Kasumi-1 (cell line): ENCODE data around the gene LAMB4.

Source experiments
- DNase-seq, 2 experiments: peaks; one replicate each; lab custom pipeline; 2025; lab: John Stamatoyannopoulos, UW

LAMB4 gene

DNA sequence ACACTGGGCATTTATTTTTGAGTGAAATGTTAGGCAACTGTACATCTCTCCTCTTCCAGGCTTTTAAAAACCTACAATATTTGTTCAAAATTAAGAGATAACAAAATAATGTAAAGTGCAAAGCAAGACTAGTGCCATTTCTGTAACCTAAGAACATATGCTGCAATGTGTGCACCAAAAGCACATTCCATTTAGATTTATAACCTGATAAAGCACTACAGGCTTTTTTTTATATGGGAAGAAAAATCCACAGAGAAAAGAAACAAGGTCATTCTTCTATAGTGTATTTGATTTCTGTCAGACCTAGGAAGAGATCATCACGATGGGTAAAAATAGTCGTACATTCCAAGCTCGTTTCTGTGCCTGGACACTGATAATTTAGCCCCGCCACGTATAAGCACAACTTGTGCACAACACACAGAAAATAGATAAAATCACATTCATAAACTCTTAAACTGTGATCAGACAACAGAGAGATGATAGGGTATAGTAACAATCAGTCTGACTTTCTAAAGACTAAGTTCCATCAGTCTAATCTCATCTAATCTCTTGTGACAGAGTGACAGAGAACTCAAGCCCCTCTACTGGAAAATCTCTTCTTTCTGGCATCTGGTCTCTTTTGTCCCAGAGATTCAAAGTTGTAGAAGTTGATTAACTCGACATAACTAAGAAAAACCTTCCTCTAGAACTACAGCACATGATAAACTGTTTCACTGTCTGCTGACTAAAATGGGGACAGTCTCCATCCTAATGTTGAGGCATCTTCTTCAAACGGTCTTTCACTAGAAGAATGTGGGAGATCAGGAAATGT, 133.9 kb downstream of the LAMB4 start:
- DNase-seq, result no peak

DNA sequence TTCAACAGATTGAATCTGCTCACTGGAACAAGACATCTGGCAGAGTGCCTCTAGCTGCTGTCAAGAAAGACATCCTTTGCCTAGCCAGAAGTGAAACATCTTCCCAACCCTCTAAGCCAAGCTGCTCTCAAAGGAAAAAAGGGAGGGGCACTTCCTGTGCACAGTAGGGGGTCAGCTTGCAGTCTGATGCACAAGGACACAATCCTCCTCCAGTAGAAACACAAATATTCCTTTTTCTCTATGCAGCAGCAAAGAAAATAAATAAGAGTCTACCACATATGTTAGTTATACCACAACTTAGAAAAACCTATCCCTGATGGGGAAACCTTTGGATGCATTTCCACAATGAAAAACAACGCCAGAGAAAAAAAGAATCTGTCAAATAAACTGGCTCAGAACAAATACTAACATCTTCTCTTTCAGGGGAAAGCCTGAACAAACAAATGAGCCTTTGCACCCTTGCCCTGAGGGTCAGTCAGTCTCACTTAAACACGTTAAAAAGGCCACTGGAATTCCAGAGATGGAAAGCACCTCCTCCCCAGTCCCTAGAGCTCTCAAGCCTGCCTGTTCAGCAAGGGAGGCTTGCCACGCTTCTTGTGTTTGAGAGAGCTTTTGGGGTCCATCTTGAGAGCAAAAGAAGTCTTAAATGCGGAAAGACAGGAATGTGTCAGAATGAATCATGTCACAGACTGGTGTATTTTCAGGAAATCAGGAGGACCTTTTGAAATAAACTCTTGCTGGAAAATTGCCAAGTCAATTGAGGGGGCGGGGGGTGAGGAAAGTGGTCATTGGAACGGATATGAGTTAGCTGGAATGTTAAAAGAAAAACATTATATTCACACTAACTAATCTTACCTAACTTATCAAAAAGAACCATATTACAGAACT, 134.7 kb downstream of the LAMB4 start:
- DNase-seq, result no peak

DNA sequence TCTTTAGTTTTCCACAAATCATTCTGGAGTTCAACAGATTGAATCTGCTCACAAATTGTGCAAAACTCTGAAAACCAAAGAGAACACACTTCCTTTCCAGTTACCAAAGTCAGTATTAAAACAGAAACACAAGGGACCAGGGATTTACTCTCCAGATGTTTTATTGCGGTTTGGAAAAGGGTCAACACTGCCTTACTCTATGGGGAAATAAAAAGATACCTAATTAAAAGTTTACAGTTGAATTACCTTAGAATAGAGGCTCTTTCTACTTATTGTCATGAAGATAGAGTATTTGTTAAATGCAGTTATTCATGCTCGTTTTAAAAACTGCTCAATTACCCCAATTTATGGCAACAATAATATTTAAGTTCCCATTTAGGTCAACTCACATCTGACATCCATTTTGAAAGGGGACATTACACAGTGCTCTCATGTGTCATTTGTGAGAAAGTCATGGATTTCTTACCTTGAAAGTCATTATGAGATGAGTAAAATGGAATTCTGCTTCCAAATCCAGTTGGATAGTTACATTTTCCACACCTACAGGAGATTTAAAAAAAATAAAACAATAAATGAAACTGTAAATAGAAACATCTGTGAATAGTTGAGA, 135.6 kb downstream of the LAMB4 start:
- DNase-seq, result no peak

DNA sequence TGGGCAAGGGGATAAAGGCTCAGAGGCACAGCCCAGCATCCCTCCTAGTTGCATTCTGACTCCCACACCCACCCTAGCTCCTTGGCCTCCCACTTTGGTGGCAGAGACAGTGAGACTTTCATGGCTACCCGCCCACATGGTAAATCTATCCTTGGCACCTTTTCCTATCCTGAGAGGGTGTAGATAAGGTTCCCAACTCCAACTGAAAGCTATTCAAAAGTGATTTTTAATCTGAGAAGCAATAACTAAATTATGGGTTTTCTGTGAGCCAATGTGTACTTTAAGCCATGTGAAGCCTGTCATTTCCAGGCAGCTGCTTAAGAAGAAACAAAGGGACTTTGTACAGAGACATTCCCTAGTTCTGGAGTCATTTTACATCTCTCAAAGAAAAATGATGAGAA, 136.3 kb downstream of the LAMB4 start:
- DNase-seq, result no peak

DNA sequence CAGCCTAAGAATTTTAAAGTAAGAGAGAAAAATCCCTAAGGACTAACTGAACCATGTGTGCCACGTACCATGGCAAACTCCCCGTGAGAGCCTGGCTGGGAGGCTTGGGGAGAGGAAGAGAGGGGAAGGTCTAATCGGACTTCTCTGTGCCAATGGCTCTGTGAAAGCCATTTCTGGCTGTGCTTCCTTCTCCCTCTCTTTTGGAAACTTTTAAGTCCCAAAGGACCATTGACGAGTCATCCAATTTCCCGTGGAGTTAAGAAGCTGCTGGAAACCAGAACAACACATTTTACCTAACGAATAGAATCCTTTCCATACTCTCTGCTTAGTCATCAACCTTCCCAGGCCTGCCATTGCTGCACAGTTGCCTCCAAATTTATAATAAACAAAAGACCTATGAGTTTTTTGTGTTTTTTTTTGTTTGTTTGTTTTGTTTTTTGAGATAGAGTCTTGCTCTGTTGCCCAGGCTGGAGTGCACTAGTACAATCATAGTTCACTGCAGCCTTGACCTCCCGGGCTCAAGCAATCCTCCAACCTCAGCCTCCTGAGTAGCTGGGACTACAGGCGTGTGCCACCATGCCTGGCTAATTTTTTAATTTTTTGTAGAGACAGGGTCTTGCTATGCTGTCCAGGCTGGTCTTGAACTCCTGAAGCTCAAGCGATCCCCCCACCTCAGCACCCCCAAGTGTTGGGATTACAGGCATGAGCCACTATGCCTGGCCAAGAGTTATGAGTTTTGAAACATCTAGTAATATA, 140.4 kb downstream of the LAMB4 start:
- DNase-seq, result no peak

DNA sequence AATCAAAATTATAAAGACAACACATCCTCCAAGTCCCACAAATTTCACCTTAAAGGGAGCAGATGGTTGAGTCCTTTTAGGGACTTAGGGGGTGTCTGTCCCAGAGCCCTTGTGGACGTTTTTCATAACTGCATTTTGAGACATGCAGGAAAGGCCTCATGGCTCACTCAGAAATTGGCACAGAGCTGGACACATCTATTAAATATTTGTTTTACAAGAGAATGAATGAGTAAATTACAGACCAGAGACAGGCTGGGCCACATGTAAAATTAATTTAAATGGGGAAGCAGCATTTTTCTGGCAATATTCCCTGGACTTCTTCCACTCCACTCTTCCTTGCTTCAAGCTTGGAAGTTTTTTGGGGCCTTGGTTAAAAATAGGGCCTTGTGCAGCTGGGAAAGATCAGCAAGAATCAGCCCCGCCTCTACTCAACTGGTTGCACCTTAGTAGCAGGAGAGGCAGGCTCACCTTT, 147.2 kb downstream of the LAMB4 start:
- peak; percentile 6 for DNase-seq

DNA sequence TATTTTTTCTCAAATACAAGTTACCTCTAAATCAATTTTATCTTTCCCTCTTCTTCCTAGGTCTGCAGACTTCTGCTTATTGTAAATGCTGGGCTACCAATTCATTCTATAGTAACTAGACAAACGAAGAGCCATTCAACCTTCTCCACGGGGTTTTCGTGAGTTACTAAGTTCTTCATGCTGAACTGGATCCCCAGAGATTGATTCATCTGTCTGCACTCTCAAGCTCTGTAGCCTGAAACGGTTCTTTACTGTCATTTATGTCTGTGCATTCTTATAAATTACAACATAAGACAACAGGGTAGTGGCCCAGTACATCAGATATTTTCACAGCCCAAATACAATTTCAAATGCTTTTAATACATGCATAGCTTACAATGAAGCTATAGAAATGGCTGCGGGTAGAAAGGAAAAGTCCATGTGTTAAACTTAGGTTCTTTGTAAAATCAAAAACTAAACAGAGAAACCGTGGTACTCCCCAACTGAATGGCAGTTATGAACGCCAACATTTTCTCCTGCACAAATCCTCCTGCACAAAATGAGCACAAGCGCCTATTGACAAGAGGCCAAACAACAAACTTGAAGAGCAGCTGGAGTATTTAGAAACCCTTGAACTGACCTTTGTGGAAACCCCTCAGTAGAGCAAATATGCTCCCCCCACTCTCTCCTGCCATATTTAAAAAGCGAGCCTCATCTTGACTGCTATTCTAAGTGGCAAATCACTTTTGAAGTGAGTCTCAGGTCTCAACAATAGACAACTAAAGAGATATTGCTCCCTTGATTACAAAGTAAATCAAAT, 147.9 kb downstream of the LAMB4 start:
- DNase-seq, result no peak

DNA sequence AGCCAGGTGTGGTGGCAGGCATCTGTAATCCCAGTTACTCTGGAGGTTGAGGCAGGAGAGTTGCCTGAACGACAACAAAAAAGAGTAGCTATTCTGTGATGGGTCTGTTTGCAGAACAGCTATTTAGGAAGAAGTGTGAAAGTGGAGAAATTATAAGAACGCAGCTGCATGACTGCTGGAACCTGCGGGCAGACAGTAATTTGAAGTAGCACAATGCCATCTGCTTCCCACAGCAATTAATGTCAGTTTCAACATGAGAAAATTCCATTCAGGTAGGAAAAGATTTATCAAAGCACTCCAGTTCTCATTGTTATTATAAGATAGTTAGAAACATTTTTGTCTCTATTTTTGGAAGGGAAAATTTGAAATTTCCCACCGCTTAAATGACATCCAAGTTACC, 148.7 kb downstream of the LAMB4 start:
- no peak for DNase-seq

DNA sequence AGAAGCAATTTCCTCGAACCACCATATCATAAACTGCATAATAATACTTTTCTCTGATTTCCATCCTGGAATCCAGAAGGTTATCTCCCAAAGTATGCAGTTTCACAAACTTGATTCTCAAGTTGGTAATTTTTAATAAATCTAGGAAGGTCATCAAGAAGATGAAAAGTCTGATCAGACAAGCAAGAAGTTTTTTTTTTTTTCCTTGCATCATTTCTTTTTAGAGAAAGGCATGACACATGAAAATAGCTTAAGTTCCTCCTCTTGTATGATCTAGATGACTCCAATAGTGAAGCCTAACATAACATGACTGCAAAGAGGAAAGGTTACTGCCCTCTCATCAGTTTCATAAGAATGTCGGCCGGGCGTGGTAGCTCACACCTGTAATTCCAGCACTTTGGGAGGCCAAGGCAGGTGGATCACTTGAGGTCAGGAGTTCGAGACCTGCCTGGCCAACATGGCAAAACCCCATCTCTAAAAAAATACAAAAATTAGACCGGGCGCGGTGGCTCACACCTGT, 149.4 kb downstream of the LAMB4 start:
- no peak for DNase-seq

DNA sequence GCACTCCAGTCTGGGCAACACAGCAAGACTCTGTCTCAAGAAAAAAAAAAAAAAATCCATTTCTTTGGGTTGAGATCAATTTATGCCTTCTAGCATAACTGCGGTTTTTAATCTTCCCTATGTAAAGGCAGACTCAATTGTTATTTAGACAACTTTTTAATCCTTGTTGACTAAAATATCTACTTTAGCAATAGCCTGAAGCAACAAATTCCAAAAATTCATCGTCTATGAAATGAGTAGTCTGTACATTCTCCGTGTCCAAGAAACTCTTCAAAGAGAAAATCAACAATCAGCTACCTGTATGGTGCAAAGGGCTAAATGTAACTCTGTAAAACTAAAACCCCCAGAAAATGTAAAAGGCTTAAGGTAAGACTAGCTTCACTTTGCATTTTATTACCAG, 150.0 kb downstream of the LAMB4 start:
- no peak for DNase-seq

DNA sequence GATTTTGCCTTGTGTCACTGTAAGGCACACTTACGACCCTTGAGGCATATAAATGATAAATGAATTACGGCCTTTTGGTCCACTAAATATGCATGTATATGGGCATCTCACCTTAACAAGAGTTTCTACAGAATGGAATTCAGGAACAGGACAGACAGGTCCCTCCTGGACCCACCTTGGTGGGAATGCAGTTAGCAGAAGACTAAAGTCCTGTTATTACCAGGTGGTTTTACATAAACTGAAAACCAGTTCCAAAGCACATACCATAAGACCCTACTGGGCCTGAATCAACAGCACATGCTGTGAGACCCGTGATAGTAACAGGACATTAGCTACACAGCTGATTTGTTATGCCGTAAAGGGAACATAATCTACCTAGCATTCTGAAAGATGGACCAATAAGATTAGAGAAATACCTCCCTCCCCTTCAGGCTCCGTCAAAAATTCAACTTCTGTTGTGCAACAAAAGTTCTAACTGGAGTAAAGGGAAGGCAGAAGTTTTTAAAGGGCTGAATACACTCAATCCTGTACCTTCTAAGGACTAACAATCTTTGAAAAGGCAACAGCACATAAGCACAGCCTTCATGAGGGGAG, 151.2 kb downstream of the LAMB4 start:
- DNase-seq, result no peak

DNA sequence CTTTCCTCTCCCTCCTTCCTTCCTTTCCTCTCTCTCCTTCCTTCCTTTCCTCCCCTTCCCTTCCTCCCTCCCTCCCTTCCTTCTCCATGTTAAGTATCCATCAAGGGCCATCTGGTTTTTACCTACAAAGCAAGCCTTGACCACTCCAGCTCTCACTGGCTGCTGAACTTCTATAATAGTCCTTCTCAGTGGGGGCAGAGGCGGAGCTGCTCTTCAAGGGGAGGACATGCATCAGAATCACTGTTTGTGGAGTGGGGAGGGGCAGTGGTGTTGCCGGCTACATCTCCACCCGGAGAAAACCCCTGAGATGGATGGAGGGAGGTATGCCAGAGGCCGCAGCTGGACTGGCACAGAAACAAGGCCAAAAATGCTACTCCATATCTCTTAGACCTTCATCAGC, 153.1 kb downstream of the LAMB4 start:
- DNase-seq, result no peak

DNA sequence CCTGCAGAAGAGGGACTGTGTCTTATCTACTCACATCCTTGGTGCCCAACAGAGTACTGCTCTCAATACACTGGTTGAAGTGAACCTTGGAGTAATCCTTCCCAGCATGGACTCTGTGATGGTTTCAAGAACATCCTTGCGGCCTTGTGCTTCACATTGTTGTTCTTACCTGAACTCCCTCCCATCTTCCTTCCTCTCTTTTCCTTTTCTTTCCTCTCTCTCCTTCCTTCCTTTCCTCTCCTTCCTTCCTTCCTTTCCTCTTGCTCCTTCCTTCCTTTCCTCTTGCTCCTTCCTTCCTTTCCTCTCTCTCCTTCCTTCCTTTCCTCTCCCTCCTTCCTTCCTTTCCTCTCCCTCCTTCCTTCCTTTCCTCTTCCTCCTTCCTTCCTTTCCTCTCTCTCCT, 153.5 kb downstream of the LAMB4 start:
- no peak for DNase-seq

DNA sequence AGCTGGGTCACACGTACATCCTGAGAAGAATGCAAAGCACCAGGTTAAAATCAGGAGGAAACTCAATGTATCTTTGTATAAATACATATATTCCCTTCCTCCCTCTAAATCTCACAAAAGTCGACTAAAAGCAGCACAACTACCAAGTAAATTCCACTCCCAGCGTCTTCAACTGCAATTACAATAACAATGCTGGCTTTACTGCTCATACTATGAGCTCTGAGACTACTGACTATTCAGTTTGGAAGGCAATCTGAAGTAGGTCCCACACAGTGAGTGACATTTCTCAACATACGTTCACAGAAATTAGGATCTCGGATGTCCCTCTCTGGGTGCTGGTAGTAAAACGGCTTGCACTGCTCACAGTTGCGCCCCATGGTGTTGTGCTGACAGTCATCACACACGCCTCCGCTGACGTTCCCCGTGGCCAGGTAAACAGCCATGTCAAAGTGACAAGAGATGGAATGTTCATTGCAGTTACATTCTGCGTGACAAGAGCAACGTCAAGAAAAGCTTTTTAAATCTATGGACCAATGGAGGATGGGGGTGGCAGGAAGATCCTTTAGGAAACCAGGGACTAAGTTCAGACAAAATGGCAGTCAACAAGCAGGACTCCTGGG, 154.7 kb downstream of the LAMB4 start:
- no peak for DNase-seq

DNA sequence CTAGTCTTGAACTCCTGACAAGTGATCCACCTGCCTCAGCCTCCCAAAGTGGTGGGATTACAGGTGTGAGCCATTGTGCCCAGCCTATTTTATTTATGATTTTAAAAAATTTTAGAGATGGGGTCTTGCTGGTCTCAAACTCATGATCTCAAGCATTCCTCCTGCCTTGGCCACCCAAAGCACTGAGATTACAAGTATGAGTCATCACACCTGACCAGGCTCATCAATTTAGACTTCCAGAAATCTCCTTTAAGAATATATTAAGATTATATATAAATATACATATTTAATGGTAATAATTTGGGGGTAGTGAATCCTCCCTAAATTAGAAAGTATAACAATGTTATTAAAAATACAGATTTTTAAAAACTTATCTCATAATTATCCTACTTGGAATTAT, 156.3 kb downstream of the LAMB4 start:
- no peak for DNase-seq
